K562 (cell line): ENCODE results near the gene DDX46. TPM values are rescaled to one million over a fixed set of nuclear protein-coding genes. Genes with fewer than 3 reads are reported as not detected.

Experiments
- CHCHD3 ChIP-seq: fragments of 250-450 bp; sonication (Bioruptor Pico); IDR thresholded peaks from 2 replicates; pipeline ENCODE4 v2.1.2; 2022; ENCODE audit warnings: mild to moderate bottlenecking
- GATA2 ChIP-seq: sonication (generic); formaldehyde crosslinking; IDR thresholded peaks from 2 replicates; pipeline ENCODE4 v1.4.0; 2020; ENCODE audit warnings: mild to moderate bottlenecking, missing genetic modification reagents
- ILF3 ChIP-seq: fragments of 450-650 bp; IDR thresholded peaks from 2 replicates; pipeline ENCODE4 v1.6.1; 2018; ENCODE audit warnings: antibody characterized with exemption, mild to moderate bottlenecking, moderate library complexity, borderline replicate concordance
- MCM2 ChIP-seq: fragments of 450-650 bp; IDR thresholded peaks from 2 replicates; pipeline ENCODE4 v1.6.1; 2017; ENCODE audit warnings: low read depth, mild to moderate bottlenecking
- MCM5 ChIP-seq: fragments of 450-650 bp; IDR thresholded peaks from 2 replicates; pipeline ENCODE4 v1.6.1; 2016; ENCODE audit warnings: low read depth
- POLR2G ChIP-seq: fragments of 200-400 bp; formaldehyde crosslinking; IDR thresholded peaks from 2 replicates; pipeline ENCODE4 v1.6.1; 2017; ENCODE audit warnings: low read depth, mild to moderate bottlenecking, antibody characterized with exemption, low read length, moderate library complexity
- RBM22 ChIP-seq: fragments of 200-400 bp; formaldehyde crosslinking; IDR thresholded peaks from 2 replicates; pipeline ENCODE4 v1.6.1; 2018; ENCODE audit warnings: low read length, low read depth; ENCODE audit not compliant: poor library complexity, severe bottlenecking
- SMAD2 ChIP-seq: fragments of 150-350 bp; IDR thresholded peaks from 2 replicates; pipeline ENCODE4 v1.6.1; 2014; ENCODE audit warnings: low read depth, mild to moderate bottlenecking, low read length
- SRSF9 ChIP-seq: fragments of 200-400 bp; formaldehyde crosslinking; IDR thresholded peaks from 2 replicates; pipeline ENCODE4 v1.6.1; 2017; ENCODE audit warnings: low read depth, low read length, borderline replicate concordance
- STAT6 ChIP-seq: sonication (generic); formaldehyde crosslinking; IDR thresholded peaks from 2 replicates; pipeline ENCODE4 v1.8.1; 2023; ENCODE audit warnings: mild to moderate bottlenecking, missing genetic modification reagents
- ZKSCAN3 ChIP-seq: fragments of 250-450 bp; sonication (Bioruptor Pico); IDR thresholded peaks from 2 replicates; pipeline ENCODE4 v1.4.0; 2020
- ZNF324 ChIP-seq: fragments of 250-450 bp; sonication (Bioruptor Pico); IDR thresholded peaks from 2 replicates; pipeline ENCODE4 v1.4.0; 2020; ENCODE audit warnings: mild to moderate bottlenecking
- ZNF408 ChIP-seq: fragments of 250-450 bp; sonication (Bioruptor Pico); IDR thresholded peaks from 2 replicates; pipeline ENCODE4 v1.4.0; 2020; ENCODE audit warnings: low read depth, mild to moderate bottlenecking, moderate library complexity
- ZNF696 ChIP-seq: fragments of 250-450 bp; sonication (Bioruptor Pico); conservative IDR thresholded peaks from 2 replicates; pipeline ENCODE4 v1.4.0; 2020; ENCODE audit warnings: mild to moderate bottlenecking, moderate library complexity
- polyA plus RNA-seq, 8 experiments: library from polyadenylated mRNA; depleted of rRNA in 4 of 8; stranded (reverse) in 5 of 8; unstranded in 3 of 8; fragments of >200 nt; fragmentation: Nextera tagmentation in 2 of 8; fragmentation: Illumina TruSeq in 1 of 8; extraction: Ambion mirVana in 2 of 8; extraction: Trizol in 1 of 8; gene quantifications; 2 replicates each; pipeline versions ENCODE4 v1.2.1 to v1.2.3, GENCODE V29; 2011 to 2014; ENCODE audit warnings: inconsistent platforms in 1 of 8, missing spikeins in 1 of 8
- total RNA-seq, 7 experiments: library from RNA; depleted of rRNA in 6 of 7; stranded (reverse); fragments of >200 nt in 6 of 7; fragmentation: Illumina TruSeq in 2 of 7; extraction: Trizol in 2 of 7; gene quantifications; 2 replicates each; pipeline versions ENCODE4 v1.2.1 to v1.2.3, GENCODE V29; 2011 to 2021; ENCODE audit warnings: low replicate concordance in 1 of 7
- TF ChIP-seq, protein P1 (sequence below): IDR thresholded peaks from 2 replicates; pipeline ENCODE4 v1.6.1; 2014; ENCODE audit warnings: antibody characterized with exemption
- TF ChIP-seq, protein P2 (sequence below): fragments of 450-650 bp; IDR thresholded peaks from one replicate; pipeline ENCODE4 v1.6.1; 2018; ENCODE audit warnings: mild to moderate bottlenecking, moderate library complexity; ENCODE audit not compliant: partially characterized antibody

DDX46 gene
- total and polyA plus RNA-seq, 9 of the 15 experiments (the other 6 are each of a cell fraction or from before 2014, with no cell fraction given), result 26.2 to 99.0 (median 76.4) TPM

- no peak for TF ChIP-seq CHCHD3 (CRISPR knock-in tag)
- no peak for TF ChIP-seq MCM2
- no peak for TF ChIP-seq GATA2 (CRISPR knock-in tag)
- TF ChIP-seq, protein P1, sequence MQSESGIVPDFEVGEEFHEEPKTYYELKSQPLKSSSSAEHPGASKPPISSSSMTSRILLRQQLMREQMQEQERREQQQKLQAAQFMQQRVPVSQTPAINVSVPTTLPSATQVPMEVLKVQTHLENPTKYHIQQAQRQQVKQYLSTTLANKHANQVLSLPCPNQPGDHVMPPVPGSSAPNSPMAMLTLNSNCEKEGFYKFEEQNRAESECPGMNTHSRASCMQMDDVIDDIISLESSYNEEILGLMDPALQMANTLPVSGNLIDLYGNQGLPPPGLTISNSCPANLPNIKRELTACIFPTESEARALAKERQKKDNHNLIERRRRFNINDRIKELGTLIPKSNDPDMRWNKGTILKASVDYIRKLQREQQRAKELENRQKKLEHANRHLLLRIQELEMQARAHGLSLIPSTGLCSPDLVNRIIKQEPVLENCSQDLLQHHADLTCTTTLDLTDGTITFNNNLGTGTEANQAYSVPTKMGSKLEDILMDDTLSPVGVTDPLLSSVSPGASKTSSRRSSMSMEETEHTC, result peak; percentile 93
- no peak for TF ChIP-seq ZNF324
- TF ChIP-seq, protein P2, sequence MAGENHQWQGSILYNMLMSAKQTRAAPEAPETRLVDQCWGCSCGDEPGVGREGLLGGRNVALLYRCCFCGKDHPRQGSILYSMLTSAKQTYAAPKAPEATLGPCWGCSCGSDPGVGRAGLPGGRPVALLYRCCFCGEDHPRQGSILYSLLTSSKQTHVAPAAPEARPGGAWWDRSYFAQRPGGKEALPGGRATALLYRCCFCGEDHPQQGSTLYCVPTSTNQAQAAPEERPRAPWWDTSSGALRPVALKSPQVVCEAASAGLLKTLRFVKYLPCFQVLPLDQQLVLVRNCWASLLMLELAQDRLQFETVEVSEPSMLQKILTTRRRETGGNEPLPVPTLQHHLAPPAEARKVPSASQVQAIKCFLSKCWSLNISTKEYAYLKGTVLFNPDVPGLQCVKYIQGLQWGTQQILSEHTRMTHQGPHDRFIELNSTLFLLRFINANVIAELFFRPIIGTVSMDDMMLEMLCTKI, result no peak
- no peak for TF ChIP-seq RBM22
- no peak for TF ChIP-seq ILF3
- TF ChIP-seq SMAD2, result no peak
- TF ChIP-seq ZNF408 (CRISPR knock-in tag), result no peak
- TF ChIP-seq STAT6 (CRISPR knock-in tag), result peak; percentile 93; the same call in 1 of the 2 replicates
- TF ChIP-seq ZKSCAN3, result no peak
- no peak for TF ChIP-seq ZNF696 (CRISPR knock-in tag)
- TF ChIP-seq SRSF9, result no peak
- peak; percentile 97 for TF ChIP-seq POLR2G
- no peak for TF ChIP-seq MCM5
These were observed 20.2 kb upstream of the DDX46 start, which contains the start of gene CAMLG (continued) for GRCh38 chr5:134738133-134738962.
